Activated gamma-delta T cell (primary cell): ENCODE measurements around the gene NR4A3.

Experiments used
- DNase-seq: peaks from one replicate; lab custom pipeline; 2025; lab: John Stamatoyannopoulos, UW

Gene NR4A3

DNA sequence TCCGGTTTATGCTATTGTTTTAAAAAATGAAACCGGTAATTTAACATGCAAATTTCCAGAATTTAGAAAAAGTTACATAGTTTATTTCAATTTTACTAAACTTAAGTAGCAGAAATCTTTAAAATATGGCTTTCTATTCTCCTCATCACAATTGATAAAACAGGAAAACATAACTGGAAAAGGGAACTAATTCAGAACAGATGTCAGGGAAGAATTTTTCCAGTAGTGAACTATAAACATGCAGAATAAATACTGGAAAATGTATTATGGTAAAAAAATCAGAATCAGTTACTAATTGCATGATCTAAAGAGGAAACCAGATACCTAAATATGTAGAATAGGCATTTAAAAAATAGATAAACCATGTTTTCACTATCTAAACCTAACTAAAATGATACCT lies 7.3 kb upstream of the NR4A3 start:
- no peak for DNase-seq

- DNase-seq = no peak
These were observed 5.3 kb upstream of the NR4A3 start for GRCh38 chr9:99816392-99816791.

- no peak for DNase-seq
These were observed 3.2 kb upstream of the NR4A3 start for GRCh38 chr9:99818500-99818899.

DNA sequence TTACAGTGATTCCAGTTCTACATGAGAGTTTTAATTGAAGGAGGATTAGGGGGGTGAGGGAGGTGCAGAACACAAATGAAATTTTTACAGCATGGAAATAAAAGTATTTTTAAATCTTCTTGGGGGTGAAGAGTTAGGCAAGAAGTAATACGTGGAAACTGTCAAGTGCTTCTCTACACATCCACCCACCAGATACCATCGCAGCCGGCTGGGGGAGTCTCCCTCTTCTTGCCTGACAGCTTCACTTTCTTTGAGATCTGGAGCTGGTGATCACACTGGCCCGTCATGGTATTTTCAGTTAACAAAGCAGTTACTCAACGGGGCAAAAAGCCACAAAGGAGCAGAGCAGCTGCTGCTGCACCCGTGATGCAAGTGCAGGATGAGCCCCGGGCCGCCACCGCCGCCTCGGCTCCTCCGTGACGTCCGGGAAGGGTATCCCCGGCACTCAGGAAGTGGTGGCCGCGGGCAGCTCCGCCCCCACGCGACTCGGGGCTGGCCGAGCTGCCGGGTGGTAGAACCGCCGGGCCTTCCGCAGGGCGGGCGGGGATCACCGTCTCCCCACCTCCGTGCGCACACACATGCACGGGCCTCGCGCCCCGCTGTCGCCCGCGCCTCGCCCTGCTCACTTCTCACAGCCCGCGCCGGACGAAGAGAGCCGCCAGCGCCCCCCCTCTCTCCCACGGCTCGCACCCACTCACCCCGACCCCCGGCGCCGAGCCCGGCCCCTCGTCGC lies 2.4 kb upstream of the NR4A3 start:
- DNase-seq = peak; percentile 98

GRCh38 chr9:99819856-99820684 lies 1.6 kb upstream of the NR4A3 start:
- peak; percentile 97 for DNase-seq

DNA sequence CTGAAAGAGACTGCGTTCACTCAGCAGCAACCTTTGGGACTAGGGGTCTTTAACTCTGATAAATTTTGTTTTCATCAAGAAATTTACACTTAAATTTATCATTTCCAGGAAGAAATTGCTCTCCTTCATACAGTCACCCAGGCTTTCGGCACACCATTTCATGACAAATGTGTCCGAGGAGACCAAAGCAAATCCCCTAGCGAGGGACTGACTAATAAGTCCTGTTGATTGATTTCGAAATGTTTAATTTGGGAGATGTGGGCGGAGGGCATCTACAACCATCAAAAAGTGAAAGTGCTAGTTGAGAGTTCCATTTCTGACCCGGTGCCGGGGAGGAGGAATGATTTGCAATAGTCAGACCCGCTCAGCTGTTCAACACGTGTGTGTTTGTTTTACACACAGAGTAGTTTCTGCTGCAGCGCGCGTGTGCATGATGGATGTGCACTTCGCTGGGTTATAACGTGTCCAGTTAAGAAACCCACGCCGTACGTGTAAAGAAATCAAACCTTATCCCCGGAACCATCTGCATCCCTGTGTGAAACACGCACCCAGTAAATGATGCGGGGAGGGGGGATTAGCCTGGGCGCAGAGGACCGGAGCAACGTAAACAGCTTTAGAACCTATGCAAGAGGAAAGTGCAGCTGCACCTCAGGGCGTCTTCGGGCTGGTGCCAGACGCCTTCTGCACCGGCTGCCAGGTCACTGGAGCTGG lies 845 bp upstream of the NR4A3 start:
- no peak for DNase-seq

GRCh38 chr9:99822109-99822805 lies 572 bp downstream of the NR4A3 start:
- peak; percentile 37 for DNase-seq

GRCh38 chr9:99822806-99823591 lies 1.3 kb downstream of the NR4A3 start:
- DNase-seq = no peak

GRCh38 chr9:99823681-99824377 lies 2.1 kb downstream of the NR4A3 start:
- DNase-seq = peak; percentile 54

- DNase-seq = peak; percentile 37
These were observed 2.9 kb downstream of the NR4A3 start for GRCh38 chr9:99824378-99825171.

- DNase-seq = no peak
These were observed 3.7 kb downstream of the NR4A3 start for GRCh38 chr9:99825172-99826046.

DNA sequence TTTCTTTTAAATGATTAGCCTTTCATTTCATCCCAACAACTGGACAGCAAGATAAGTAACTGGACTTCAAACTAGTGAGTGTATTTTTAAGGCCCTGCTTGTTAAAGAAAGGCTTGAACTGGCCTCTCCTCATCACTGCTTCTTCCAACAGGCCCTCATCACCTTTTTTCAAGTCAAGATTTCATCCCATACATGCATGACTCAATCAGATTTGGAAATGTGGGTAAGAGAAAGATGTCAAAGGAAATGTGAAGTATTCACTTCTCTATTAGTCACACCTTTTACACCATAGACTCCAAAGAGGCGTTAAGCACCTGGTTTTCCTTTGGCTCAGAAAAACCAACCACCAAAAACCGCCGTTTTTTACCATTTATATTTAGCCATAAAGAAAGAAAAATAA lies 4.9 kb downstream of the NR4A3 start:
- DNase-seq = no peak

- DNase-seq = no peak
These were observed 5.6 kb downstream of the NR4A3 start for GRCh38 chr9:99827244-99827643.

GRCh38 chr9:99828054-99828416 lies 6.3 kb downstream of the NR4A3 start:
- DNase-seq = no peak

DNA sequence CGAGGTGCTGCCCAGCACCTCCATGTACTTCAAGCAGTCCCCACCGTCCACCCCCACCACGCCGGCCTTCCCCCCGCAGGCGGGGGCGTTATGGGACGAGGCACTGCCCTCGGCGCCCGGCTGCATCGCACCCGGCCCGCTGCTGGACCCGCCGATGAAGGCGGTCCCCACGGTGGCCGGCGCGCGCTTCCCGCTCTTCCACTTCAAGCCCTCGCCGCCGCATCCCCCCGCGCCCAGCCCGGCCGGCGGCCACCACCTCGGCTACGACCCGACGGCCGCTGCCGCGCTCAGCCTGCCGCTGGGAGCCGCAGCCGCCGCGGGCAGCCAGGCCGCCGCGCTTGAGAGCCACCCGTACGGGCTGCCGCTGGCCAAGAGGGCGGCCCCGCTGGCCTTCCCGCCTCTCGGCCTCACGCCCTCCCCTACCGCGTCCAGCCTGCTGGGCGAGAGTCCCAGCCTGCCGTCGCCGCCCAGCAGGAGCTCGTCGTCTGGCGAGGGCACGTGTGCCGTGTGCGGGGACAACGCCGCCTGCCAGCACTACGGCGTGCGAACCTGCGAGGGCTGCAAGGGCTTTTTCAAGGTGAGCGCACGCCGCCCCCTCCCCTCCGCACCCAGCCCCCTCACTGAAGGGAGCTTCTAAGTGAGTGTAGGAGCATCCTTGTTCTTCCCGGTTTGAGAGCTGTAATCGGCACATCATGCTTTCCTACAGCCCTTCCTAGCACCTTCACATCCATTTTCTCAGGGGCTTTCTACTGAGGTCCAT lies 6.9 kb downstream of the NR4A3 start:
- no peak for DNase-seq

DNA sequence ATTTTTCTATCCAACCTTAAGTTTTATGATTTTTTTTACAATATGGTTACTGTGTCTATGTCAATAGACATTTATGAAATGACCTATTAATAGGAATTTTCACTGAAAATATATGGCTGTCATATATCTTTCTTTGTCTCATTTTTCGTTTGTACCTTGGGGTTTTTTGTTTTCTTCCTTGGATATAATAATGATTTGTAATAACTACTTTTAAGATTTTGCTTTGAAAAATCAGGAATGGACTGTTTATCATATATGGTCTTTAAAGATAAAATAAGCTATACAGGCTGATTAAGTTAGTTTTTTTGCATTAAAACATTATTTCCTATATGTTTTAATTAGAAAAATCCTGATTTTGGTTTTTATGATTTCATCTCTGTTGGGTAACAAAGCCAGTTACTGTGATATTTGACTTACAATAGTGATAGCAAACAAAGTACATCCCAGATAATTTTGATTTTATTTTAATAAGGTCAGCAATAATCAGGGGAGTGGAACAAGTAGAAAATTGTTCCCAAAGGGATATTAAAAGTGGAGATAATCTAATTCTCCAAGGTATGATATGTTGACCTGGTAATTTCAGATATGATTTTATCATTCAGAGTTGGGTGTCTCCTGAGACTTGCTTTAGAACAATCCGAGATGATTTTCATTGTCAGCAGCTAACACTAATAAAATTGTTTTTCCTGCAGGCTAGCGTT lies 10.3 kb downstream of the NR4A3 start:
- no peak for DNase-seq

GRCh38 chr9:99832558-99832864 lies 10.8 kb downstream of the NR4A3 start:
- DNase-seq = no peak

DNA sequence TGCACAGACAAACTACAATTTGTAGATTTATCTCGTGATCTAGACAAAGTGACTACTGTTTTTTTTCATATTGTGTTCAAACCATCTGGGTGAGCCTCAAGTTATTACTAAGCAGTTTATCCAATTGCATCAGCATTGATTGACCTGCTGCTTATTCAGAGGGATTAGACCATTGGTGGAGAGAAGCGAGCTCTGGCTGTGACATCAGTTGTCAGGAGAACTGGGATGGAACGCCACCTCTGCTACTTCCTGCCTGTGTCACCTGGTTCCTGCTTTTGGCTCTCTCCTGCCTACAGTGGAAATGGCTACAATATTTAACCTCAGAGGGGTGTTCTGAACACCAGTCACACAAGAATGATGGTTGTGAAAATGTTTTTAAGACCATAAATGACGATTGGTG lies 12.1 kb downstream of the NR4A3 start:
- DNase-seq = no peak
